Stimulated activated CD4-positive, alpha-beta T cell treated with anti-CD3 and anti-CD28 coated beads, Interleukin-1b, Interleukin-23, amount 100 ng/mL, for 4 hours (primary cell): Measurements from ENCODE around the gene CACNA1D.

ENCODE experiments used
- DNase-seq, 2 donors: peaks; one replicate each; pipeline ENCODE4 v3.0.0-alpha.2; 2020; ENCODE audit warnings: low read depth in 2 of 2

CACNA1D gene

DNA sequence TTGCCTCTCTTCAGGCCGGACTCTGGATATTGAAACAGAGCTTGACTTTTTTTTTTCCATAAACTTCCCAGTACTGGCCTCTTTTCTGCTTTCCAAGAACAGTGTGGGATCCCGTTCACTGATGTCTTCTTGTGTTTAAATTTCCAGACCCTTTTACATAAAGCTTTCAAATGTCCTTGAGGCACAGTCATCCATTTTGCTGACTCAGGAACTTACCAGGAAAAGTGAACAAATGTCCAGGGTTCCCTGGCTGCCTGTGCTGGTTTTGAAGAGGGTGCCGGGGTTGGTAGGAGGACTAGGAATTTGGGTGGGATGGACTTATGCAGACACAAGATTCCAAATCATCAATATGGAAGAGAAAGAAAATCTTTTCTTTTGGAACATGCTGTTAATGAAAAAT lies 283.7 kb downstream of the CACNA1D start:
- DNase-seq = no peak

DNA sequence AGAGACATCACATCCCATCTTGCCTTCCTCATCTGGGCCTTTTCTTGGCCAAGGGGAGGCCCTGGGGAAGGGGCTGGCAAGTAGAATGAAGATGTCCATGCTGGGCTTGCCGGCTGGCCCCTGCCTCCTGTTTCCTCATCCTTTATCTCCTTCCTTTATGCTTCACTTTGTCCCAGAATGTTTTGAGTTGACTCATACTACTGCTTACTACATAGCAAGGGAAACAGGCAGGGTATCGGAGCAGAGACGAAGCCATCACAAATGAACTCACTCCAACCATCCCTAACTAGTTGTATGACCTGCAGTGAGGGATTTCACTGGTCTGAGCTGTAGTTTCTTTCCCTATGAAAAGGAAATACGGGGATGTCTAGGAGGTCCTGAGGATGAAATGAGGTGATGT lies 285.8 kb downstream of the CACNA1D start:
- DNase-seq = no peak

DNA sequence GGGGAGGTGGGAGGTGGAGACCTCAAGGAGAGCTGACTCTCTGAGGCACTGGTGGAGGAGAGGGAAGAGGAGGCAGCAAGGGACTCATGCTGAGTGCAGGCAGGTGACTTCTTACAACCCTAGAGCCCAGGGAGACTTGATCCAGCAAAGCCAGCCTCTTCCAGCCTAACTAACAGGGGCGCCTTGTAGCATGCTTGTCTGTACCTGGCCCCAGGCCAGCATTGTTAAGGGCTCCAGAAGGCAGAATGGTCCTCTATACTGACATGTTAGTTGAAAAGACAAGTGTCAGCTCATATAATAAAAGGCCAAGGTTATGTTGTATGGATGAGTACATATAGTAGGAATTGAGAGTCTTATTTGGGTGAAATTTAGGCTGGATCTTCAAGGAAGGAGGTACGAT lies 286.4 kb downstream of the CACNA1D start:
- DNase-seq = no peak

DNA sequence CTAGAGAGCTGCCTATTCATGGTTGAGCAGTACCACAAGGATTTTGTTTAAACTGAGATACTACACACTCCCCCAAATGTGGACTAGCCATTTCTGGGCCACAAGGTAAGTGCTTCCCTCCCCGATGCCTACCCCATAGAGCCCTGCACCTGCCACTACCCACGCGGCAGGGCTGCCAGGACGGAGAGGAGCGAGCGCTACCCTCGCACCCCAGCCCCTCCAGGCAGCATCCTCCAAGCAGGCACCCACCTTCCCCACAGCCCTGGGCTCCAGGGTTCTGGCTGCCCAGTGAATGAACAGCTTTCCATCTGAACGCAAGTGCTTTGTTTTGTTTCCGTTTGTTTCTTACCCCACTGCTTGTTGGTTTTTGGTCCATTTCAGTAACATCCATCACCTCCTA lies 292.6 kb downstream of the CACNA1D start:
- DNase-seq = no peak

DNA sequence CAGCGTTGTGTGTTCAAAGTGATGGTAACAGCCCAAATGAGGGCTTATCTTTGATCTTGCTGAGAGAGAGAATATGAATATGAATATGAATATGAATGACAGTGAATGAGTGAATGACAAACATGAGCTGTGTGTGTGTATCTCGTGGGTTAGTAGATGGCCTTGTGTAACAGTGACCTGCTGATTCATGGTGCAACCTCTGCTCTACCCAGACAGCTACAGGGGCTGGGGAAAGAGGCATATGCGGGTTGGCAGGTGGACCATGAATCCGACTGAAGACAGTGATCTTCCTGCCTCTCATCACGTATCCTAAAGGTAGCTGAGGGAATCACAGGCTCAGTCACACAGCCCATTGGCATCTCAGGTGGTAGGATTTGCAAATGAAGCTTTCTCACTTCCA lies 293.6 kb downstream of the CACNA1D start:
- no peak for DNase-seq

DNA sequence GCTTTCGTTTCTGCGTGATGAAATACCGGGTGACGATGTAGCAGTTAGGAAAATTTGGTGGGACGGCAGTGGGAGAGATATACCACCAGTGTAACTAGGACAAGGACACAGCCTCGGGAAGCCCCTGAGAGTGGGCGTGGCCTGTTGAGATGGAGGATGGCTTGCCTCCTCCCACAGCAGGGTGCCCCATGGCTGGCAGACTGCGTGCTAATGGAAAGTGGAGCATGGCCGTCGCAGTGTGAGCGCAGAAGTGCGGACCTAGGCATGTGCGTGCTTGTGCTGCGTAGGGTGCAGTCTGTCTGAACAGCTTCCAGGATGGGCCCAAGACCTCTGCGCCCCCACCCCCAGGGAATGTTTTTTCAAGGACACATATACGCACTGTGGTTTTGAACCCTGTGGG lies 295.0 kb downstream of the CACNA1D start:
- DNase-seq = no peak

DNA sequence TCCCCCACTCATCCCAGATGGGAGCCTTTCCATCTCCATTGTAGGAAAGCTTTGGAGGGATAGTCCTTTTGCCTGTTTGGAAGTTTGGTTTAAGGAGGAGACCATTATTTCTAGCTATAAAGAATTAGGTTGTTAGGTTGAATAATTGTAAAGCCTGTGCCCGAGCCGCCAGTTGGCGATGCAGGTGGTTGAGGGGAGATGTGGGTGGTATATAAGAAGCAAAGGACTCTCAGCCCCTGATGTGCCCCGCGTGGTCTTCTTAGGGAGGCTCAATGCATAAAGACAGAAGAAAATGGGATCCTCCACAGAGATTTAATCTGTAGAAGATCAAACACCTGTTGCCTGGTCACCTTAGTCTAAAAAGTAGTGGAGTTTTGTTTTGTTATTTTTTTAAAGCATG lies 296.1 kb downstream of the CACNA1D start:
- DNase-seq = no peak

DNA sequence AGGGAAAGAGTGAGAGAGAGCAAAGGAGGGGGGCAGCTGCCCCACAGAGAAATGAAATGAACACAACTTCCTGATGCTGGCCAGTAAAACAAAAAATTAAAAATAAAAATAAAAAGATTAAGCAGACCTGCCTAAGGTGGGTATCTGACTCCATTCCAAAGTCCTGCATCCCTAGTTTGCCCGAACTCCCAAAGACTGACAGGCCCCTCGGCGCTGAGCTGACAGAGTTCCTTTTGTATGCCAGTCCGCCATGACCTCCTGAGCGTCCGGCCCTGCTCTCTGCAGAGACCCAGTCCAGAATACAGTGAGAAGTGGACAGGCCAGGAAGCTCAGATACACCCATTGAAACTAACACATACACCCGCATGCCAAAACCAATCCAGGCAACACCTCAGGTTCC lies 296.9 kb downstream of the CACNA1D start:
- no peak for DNase-seq

DNA sequence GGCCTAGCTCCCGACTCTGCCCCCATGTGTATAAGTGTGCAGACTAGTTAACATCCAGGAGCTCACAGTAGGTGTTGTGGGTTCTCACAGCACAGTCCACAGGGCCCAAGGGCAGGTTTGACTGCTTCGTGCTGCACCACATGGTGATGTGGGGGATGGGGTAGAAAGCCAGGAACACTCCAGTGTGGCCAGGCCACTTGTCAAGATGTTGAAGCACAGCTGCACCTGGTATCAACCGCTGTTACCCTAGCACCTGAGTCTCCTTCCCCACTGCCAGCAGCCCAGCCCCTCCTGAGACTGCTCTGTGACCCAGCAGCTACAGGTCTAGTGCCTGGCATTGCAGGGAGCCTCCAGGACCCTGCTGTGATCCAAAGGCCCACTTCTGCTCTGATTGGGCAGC lies 298.5 kb downstream of the CACNA1D start:
- no peak for DNase-seq

DNA sequence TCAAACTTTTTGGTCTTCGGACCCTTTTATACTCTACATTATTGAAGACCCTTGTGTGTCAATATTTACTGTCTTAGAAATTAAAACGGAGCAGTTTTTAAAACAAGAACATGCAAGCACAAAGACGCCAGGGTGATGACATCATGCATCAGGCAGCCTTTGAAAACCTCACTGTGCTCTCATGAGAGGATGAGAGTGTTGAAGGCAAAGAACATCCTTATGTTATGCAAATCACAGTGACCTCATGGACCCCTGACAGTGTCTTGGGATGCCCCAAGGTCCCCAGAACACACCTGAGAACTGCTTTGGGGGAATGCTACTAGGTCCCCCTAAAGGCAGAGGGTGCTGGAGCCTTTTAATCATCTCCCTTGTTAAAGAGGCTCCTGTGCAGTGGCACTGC lies 300.2 kb downstream of the CACNA1D start:
- DNase-seq = no peak

DNA sequence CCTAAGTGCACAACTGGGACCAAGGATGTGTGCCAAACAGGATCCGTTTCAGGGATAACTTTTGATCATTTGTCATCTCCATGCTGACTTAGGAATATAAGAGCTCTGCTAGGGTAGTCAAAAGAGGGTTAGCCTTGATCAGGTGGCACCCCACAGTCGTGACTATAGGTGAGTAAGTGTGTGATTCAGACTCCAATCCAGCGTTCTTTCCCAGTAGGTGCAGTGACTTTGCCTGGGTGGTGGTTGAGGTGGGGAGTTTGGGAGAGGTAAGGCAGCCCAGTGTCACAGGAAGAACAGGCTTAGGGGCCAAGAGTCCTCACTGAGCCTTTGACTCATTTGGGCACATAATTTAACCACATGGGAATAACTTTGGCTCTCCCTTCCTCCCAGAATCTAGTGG lies 300.8 kb downstream of the CACNA1D start:
- no peak for DNase-seq

DNA sequence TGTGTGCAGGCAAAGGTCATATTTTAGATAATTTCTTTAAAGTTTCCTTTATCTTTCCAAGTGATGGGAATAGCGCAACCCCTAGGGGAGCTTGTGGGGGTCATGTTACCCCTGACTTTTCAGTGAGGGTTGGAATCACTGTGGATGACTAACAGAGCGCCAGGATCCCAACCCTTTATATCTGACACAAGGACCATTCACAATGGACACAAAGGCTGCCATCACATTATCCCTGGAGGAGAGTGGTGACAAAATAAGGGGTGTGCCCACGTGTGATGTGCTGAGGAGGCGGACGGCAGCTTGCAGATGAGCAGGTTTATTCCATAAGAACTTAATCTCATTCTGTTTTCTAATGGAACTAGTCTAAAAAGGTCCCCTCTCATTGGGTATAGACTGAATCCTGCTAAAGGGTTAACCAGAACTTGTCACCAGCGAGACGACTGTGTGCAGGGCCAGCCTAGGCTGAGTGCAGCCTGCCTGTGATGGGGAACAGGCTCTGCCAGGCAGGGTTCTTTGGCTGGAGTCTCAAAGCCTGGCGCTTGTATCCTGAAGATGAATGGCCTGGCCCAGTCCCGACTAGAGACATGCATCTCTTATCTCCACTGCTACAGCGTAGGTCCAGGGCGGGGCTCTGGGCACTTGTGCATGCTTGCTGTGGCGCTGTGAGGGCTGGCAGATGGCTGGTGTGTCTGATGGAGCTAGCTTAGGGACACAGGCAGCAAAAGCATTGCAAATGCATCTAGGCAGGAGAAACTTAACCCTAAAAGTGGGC lies 301.6 kb downstream of the CACNA1D start:
- no peak for DNase-seq

DNA sequence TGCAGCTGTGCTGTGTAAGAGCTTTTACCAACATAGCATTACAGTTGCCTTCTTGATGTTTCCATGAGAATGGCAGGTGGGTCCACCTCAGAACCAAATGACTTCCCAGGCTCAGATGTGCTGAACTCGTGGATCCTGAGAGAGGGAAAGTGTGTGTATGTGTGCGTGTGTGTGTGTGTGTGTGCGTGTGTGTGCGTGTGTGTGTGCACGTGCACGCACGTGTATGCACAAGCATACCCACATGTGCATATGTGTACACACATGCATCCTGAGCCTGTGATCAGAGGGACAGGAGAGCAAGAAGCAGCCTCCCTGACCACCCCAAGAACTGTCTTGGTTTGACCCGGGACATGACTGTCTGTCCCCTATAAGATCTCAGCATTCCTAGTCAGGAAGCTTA lies 303.7 kb downstream of the CACNA1D start:
- DNase-seq = no peak

DNA sequence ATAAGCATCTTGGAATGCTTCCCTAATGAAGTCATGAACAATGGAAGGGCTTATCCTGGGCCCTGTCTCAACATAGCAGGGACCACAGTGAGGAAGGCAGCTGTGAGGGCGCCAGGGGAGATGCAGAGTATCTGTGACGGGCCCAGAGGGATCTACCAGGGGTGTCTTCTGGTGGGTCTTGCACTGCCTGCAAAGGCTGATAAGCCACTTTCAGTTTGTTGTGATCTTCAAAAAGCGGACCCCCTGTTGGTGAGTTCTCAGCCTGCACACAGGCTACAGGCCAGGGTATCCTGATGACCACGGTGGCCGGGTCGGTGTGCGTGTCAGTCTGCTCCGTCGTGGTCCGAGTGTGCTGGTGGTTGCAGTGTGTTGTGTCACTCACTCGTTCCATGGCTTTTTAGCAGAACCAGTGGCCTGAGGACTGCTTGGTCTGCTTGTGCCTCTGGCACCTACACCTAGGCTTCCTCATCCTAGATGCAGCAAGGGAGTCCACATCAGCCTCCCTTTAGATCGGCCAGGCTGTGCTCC lies 305.0 kb downstream of the CACNA1D start:
- no peak for DNase-seq

DNA sequence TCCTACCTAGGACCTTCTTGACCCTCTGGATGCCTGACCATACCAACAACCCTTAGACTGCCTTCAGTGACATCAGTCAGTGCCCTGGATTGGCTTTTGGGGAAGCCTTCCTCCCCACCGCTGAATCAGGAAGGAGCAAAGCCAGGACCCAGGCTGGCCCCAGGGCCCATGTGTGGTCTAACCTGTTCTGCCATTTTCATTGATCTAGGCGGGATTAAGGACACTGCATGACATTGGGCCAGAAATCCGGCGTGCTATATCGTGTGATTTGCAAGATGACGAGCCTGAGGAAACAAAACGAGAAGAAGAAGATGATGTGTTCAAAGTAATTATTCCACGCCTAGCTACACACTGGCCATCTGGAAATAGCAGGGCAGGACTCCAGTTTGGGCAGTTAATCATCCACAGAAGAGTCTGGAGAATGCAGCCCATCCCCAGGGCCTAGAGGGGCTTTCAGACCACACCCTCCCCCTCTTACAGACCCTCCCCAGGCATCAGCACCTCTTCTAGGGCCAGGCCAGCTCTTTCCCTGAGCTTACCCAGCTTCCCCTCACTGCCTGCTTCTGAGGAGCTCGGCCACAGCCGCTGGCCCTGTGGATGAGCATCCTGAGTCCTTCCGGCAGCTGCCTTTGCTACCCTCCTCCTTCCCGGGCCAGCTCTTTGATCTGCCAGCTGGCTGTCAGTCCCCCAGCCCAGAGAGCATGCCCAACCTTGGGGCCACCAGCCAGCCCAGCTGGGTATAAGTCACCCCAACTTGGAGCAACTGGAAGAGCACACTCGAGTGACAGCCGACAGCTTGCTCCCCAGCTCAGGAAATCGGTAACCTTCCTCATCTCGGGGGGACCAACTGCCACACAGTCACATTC lies 305.9 kb downstream of the CACNA1D start:
- DNase-seq = no peak

DNA sequence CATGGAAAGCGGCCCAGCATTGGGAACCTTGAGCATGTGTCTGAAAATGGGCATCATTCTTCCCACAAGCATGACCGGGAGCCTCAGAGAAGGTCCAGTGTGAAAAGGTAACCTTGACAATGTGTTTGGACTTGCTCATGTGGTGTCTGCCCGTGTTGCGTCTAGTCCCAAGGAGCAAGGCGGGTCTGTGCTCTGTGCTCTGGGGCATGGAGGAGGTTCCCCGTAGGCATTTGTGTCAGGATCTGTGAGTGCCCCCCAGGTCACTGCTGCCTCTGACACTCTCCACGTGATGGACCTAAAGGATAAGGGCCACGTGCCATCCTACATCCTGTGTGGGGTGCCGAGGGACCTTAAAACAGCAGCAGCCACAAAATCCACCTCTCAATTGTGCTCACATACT lies 306.9 kb downstream of the CACNA1D start:
- DNase-seq = no peak

DNA sequence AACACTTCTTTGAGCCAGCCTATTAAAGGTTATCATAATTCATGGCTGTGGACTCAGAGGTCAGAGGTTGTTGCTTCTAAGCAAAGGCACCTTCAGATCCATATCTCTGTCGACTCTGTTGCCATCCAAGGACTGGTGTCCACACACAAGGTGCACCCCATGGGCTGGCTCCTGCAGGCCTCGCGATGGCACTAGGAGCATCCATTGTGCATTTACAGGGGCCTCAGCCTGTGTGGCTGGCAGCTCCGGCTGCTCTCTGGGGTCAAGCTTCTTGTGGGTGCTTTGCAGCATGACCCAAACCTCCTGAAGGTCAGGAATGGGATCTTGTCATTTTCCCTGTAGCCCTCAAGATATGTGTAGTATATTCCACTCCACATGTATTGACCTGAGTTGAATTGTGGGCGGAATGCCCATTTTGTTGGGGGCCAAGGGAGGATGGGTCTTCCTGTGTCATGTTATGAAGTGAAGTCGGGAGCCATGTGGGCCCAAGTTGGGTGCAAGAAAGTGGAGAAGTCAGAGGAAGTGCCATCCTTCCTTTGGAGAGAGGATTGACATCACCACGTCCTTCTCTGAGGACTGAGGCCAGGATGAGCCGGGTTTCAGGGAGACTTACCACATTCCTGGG lies 308.0 kb downstream of the CACNA1D start:
- DNase-seq = no peak

DNA sequence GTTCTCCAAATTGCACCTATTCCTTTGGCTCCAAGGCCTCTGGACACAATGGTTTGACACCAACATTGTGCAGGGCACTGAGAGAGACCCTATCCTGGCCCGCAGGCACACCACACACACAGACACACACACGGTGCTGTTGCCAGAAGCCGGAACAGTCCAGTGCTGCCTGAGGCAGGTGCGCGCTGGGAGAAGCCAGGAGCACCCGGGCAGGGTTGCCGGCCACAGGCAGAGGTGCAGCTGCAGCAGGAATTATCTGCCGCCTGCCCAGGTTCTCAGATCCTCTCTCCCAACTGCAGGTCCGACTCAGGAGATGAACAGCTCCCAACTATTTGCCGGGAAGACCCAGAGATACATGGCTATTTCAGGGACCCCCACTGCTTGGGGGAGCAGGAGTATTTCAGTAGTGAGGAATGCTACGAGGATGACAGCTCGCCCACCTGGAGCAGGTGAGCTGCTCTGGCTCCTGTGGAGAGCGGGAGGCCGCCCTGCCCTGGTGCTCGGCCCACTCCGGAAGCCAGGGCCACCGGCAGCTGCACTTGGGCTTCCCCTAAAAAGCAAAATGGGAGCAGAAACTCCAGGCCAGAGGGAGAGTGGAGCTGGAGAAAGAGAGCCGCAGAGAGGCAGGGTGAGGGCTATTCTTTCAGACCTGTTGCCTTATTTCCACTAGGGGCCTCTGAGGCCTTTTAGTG lies 308.9 kb downstream of the CACNA1D start:
- DNase-seq = no peak

DNA sequence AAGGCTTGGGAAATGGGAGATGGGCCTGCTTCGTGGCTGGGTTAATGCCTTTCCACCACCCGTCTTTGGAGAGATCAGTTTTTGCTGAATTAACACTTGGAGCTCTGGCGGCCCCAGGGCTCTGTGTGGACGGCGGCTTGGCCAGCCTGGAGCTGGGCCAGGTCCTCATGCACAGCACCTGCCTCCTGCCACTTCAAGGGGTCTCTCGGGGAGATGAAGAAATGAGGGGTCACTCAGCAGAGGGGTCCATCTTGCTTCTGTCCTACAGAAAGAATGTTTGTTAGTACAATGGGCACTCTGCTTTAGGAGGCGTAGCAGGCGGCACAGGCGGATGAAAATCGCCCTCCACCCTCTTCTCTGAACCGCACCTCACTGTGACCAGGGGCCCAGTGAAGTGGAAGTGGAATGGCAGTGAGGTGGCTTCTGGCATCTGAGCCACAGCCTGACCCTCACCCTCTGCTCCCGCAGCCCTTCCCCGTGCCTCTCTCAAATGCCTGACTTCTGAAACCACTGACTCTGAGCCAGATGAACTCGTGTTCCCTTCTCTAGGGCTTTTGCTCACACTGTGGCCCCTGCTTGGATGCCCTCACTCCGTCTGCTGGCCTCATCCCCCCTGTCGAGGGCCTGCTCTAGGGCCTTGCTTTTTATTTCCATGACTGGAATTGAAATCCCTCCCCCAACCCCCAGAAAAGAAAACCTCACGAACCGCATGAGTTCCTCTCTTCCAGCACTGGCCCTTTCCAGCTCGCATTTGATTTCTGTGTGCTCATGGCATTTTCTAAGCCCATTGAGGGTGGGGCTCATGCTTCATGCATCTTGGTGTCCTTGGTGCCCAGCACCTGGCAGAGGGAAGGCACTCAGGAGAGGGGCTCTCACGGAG lies 309.6 kb downstream of the CACNA1D start:
- no peak for DNase-seq

DNA sequence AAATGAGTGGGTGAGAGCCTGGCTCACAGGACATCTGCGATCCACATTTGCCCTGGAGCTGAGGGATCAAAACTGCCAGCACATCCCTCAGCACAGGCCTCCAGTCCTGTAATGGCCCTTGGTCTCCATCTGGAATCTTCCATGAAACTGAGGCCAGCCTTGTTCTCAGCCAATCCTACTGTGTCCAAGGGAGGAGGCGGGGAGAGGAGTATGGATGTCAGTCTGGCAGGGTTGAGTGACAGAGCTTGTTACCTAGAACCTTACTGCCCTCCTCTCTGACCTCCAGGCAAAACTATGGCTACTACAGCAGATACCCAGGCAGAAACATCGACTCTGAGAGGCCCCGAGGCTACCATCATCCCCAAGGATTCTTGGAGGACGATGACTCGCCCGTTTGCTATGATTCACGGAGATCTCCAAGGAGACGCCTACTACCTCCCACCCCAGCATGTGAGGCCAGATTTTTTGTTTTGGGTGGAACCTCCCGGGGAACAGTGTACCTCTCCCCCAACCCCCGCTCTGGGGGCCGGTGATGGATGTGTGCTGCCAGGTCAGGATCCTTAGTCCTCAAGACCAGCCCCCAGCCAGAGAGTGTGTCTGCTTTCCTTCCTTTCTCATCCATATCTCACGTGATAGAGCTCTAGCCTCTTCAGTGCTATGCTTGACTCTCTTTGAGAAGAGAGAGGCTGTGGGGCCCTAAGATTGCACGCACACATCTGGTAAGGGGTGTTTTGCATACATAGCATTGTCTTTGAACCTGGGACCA lies 310.5 kb downstream of the CACNA1D start:
- no peak for DNase-seq
